ENCODE measurements around the gene C1R. TPM values are rescaled to one million over a fixed set of nuclear protein-coding genes. Genes with fewer than 3 reads are reported as not detected.

Gene C1R
- total RNA-seq, 4 donors from 2014 or later = 47.5 to 97.8 (median 74.9) TPM

DNA sequence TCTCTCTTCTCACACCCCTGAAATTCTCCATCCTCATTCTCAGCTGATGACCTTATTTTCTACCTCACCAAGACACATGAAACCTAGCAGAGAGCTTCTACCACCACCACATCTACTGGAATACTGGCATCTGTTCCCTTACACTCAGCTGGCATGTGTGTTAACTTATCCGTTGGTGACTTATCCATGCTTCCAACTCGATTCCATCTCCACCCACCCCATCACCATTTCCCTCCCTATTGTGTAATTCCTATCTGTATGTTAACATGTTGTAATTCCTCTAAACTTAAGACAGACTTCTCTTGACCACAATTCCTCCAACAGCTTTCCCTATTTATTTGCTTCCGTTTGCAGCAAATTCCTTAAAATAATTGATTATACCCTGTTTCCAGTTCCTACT, 16.3 kb downstream of the C1R start:
- Histone ChIP-seq H3K27ac (no peak overlapping the region), H3K27me3 (no peaks in the 10 kb centered on the region), H3K4me1 (peaks cover 0 to 4% of the 10 kb centered on the region in 2 donors), H3K9me3 (no peaks in the 10 kb centered on the region), H3K36me3 (no peaks in the 10 kb centered on the region), H3K4me3 (no peak overlapping the region)
- ATAC-seq (no peak), DNase-seq (no peak)
- TF ChIP-seq, protein P1, sequence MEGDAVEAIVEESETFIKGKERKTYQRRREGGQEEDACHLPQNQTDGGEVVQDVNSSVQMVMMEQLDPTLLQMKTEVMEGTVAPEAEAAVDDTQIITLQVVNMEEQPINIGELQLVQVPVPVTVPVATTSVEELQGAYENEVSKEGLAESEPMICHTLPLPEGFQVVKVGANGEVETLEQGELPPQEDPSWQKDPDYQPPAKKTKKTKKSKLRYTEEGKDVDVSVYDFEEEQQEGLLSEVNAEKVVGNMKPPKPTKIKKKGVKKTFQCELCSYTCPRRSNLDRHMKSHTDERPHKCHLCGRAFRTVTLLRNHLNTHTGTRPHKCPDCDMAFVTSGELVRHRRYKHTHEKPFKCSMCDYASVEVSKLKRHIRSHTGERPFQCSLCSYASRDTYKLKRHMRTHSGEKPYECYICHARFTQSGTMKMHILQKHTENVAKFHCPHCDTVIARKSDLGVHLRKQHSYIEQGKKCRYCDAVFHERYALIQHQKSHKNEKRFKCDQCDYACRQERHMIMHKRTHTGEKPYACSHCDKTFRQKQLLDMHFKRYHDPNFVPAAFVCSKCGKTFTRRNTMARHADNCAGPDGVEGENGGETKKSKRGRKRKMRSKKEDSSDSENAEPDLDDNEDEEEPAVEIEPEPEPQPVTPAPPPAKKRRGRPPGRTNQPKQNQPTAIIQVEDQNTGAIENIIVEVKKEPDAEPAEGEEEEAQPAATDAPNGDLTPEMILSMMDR (IDR thresholded peaks at IDR 0.05 in 4 of 5, conservative IDR thresholded peaks at IDR 0.05 in 1 of 5) = no peak
- TF ChIP-seq POLR2A (IDR thresholded peaks at IDR 0.05) = no peak
- in situ Hi-C loops (cut with MboI; ENCODE audit: low sequenced_read_pairs in 4 of 4) = no loop called here
- intact Hi-C loops (cut with DNase I; ENCODE audit: low total_unique reads) = no loop called here

- no peak for DNase-seq
- in situ Hi-C loops (cut with MboI; ENCODE audit: low sequenced_read_pairs in 4 of 4) = no loop called here
- no peak for TF ChIP-seq POLR2A (IDR thresholded peaks at IDR 0.05)
- TF ChIP-seq, protein P1 (IDR thresholded peaks at IDR 0.05 in 4 of 5, conservative IDR thresholded peaks at IDR 0.05 in 1 of 5) = no peak
- H3K4me3 ChIP-seq = no peak overlapping the region
- intact Hi-C loops (cut with DNase I; ENCODE audit: low total_unique reads) = no loop called here
- ATAC-seq = no peak
- no peaks in the 10 kb centered on the region for H3K9me3 ChIP-seq
- H3K27ac ChIP-seq = no peak overlapping the region
- H3K4me1 ChIP-seq = peaks cover 0 to 4% of the 10 kb centered on the region in 2 donors
- no peaks in the 10 kb centered on the region for H3K27me3 ChIP-seq
- no peaks in the 10 kb centered on the region for H3K36me3 ChIP-seq
These were observed 16.7 kb downstream of the C1R start for GRCh38 chr12:7075518-7075917.

GRCh38 chr12:7073946-7074345, 18.3 kb downstream of the C1R start:
- in situ Hi-C loops (cut with MboI; ENCODE audit: low sequenced_read_pairs in 4 of 4) (no loop called here), intact Hi-C loops (cut with DNase I; ENCODE audit: low total_unique reads) (no loop called here)
- H3K4me1 ChIP-seq = peaks cover 7 to 12% of the 10 kb centered on the region in 2 donors
- no peak for DNase-seq
- no peak for ATAC-seq
- no peak overlapping the region for H3K4me3 ChIP-seq
- TF ChIP-seq POLR2A (IDR thresholded peaks at IDR 0.05) = no peak
- H3K27ac ChIP-seq = no peak overlapping the region
- no peaks in the 10 kb centered on the region for H3K27me3 ChIP-seq
- H3K36me3 ChIP-seq = no peaks in the 10 kb centered on the region
- no peaks in the 10 kb centered on the region for H3K9me3 ChIP-seq

- in situ Hi-C loops (cut with MboI; ENCODE audit: low sequenced_read_pairs in 4 of 4) (no loop called here), intact Hi-C loops (cut with DNase I; ENCODE audit: low total_unique reads) (no loop called here)
- TF ChIP-seq POLR2A (IDR thresholded peaks at IDR 0.05) = no peak
- TF ChIP-seq, protein P1 (IDR thresholded peaks at IDR 0.05 in 4 of 5, conservative IDR thresholded peaks at IDR 0.05 in 1 of 5) = no peak
- H3K4me3 ChIP-seq = no peak overlapping the region
- H3K27ac ChIP-seq = no peak overlapping the region
- no peaks in the 10 kb centered on the region for H3K36me3 ChIP-seq
- ATAC-seq (no peak), DNase-seq (no peak)
- H3K9me3 ChIP-seq = no peaks in the 10 kb centered on the region
- peaks cover 20 to 26% of the 10 kb centered on the region in 2 donors for H3K4me1 ChIP-seq
- no peaks in the 10 kb centered on the region for H3K27me3 ChIP-seq
These were observed 19.7 kb downstream of the C1R start for GRCh38 chr12:7072554-7072953.

DNA sequence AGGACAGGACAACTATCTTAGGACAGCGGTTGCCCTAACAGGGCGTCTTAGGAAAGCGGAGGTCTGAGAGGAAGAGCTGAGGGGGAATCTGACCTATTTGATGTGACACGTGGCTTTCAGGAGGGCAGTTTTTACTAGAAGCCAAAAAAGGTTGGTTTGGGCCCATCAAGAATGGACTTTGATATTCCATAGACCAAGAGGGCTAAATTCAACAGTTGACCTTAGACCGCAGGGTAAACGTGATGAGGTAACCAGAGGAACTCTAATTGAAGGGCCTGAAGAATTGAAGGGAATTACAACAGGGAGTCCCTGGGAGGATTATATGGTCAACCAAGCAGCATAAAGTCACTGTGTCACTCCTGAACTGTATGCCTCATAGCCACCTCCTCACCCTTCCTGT, 20.2 kb downstream of the C1R start:
- Histone ChIP-seq H3K27ac (no peak overlapping the region), H3K4me1 (peaks cover 20 to 31% of the 10 kb centered on the region in 2 donors), H3K4me3 (no peak overlapping the region), H3K36me3 (no peaks in the 10 kb centered on the region), H3K9me3 (no peaks in the 10 kb centered on the region), H3K27me3 (no peaks in the 10 kb centered on the region)
- intact Hi-C loops (cut with DNase I; ENCODE audit: low total_unique reads) (no loop called here), in situ Hi-C loops (cut with MboI; ENCODE audit: low sequenced_read_pairs in 4 of 4) (no loop called here)
- ATAC-seq (no peak), DNase-seq (no peak)
- TF ChIP-seq, protein P1 (IDR thresholded peaks at IDR 0.05 in 4 of 5, conservative IDR thresholded peaks at IDR 0.05 in 1 of 5) = no peak
- TF ChIP-seq POLR2A (IDR thresholded peaks at IDR 0.05) = no peak

Data from gastrocnemius medialis (tissue), 4 donors.